ENCODE results near the gene XIRP1. TPM values are rescaled to one million over a fixed set of nuclear protein-coding genes. Genes with fewer than 3 reads are reported as not detected.

The XIRP1 gene
- total and polyA plus RNA-seq, 2 donors (not counting 1 experiment from before 2014, with no cell fraction given), result 0.05 TPM; not detected in 1

- no peaks in the 10 kb centered on the region for H3K79me2 ChIP-seq (ENCODE audit: control insufficient read depth, insufficient read depth, low read length)
- TF ChIP-seq EZH2 (IDR thresholded peaks at IDR 0.05; ENCODE audit: low read length, missing control alignments), result no peak
- TF ChIP-seq CTCF (conservative IDR thresholded peaks at IDR 0.05 in 1 of 2, IDR thresholded peaks at IDR 0.05 in 1 of 2; ENCODE audit: low read depth in 1 of 2, low read length in 2 of 2), result no peak
- peaks cover 7% of the 10 kb centered on the region for H3K27me3 ChIP-seq (ENCODE audit: control insufficient read depth, insufficient read depth, low read length)
- no peaks in the 10 kb centered on the region for H3K9me3 ChIP-seq (ENCODE audit: control insufficient read depth, insufficient read depth, low read depth, low read length)
- no peak overlapping the region for H2AFZ ChIP-seq (ENCODE audit: low read length)
- H3K4me3 ChIP-seq (replicated peaks in 1 of 4; ENCODE audit: control extremely low read depth in 1 of 4, insufficient read depth in 1 of 4, low read depth in 3 of 4, low read length in 4 of 4), result no peak overlapping the region
- DNase-seq (ENCODE audit: low read depth in 2 of 2), result no peak
- no peaks in the 10 kb centered on the region for H4K20me1 ChIP-seq (ENCODE audit: control insufficient read depth, extremely low read depth, insufficient read depth, low read length)
- no peak overlapping the region for H3K9ac ChIP-seq (ENCODE audit: insufficient read depth, low read length)
- no peaks in the 10 kb centered on the region for H3K4me1 ChIP-seq (ENCODE audit: control insufficient read depth, extremely low read depth, insufficient read depth, low read length)
- H3K36me3 ChIP-seq (ENCODE audit: control insufficient read depth, insufficient read depth, low read length), result no peaks in the 10 kb centered on the region
- H3K4me2 ChIP-seq (ENCODE audit: extremely low read depth, insufficient read depth, low read length), result no peak overlapping the region
- no peak overlapping the region for H3K27ac ChIP-seq (ENCODE audit: insufficient read depth, low read length)
Measured at GRCh38 chr3:39237027-39237426, 44.6 kb upstream of the XIRP1 start.

- Histone ChIP-seq H3K27me3 (ENCODE audit: control insufficient read depth, insufficient read depth, low read length) (peaks cover 4% of the 10 kb centered on the region), H3K36me3 (ENCODE audit: control insufficient read depth, insufficient read depth, low read length) (no peaks in the 10 kb centered on the region), H3K4me2 (ENCODE audit: extremely low read depth, insufficient read depth, low read length) (no peak overlapping the region), H3K9me3 (ENCODE audit: control insufficient read depth, insufficient read depth, low read depth, low read length) (no peaks in the 10 kb centered on the region), H3K4me1 (ENCODE audit: control insufficient read depth, extremely low read depth, insufficient read depth, low read length) (no peaks in the 10 kb centered on the region), H4K20me1 (ENCODE audit: control insufficient read depth, extremely low read depth, insufficient read depth, low read length) (no peaks in the 10 kb centered on the region), H2AFZ (ENCODE audit: low read length) (no peak overlapping the region), H3K79me2 (ENCODE audit: control insufficient read depth, insufficient read depth, low read length) (no peaks in the 10 kb centered on the region), H3K9ac (ENCODE audit: insufficient read depth, low read length) (no peak overlapping the region), H3K27ac (ENCODE audit: insufficient read depth, low read length) (no peak overlapping the region), H3K4me3 (replicated peaks in 1 of 4; ENCODE audit: control extremely low read depth in 1 of 4, insufficient read depth in 1 of 4, low read depth in 3 of 4, low read length in 4 of 4) (no peak overlapping the region)
- DNase-seq (ENCODE audit: low read depth in 2 of 2), result no peak
- TF ChIP-seq CTCF (conservative IDR thresholded peaks at IDR 0.05 in 1 of 2, IDR thresholded peaks at IDR 0.05 in 1 of 2; ENCODE audit: low read depth in 1 of 2, low read length in 2 of 2) (no peak), EZH2 (IDR thresholded peaks at IDR 0.05; ENCODE audit: low read length, missing control alignments) (no peak)
Measured at GRCh38 chr3:39234651-39235050, 42.3 kb upstream of the XIRP1 start.

- H3K27me3 ChIP-seq (ENCODE audit: control insufficient read depth, insufficient read depth, low read length), result no peaks in the 10 kb centered on the region
- H3K4me1 ChIP-seq (ENCODE audit: control insufficient read depth, extremely low read depth, insufficient read depth, low read length), result no peaks in the 10 kb centered on the region
- no peaks in the 10 kb centered on the region for H4K20me1 ChIP-seq (ENCODE audit: control insufficient read depth, extremely low read depth, insufficient read depth, low read length)
- TF ChIP-seq EZH2 (IDR thresholded peaks at IDR 0.05; ENCODE audit: low read length, missing control alignments), result no peak
- TF ChIP-seq CTCF (conservative IDR thresholded peaks at IDR 0.05 in 1 of 2, IDR thresholded peaks at IDR 0.05 in 1 of 2; ENCODE audit: low read depth in 1 of 2, low read length in 2 of 2), result no peak
- H2AFZ ChIP-seq (ENCODE audit: low read length), result no peak overlapping the region
- H3K9ac ChIP-seq (ENCODE audit: insufficient read depth, low read length), result no peak overlapping the region
- no peaks in the 10 kb centered on the region for H3K79me2 ChIP-seq (ENCODE audit: control insufficient read depth, insufficient read depth, low read length)
- H3K27ac ChIP-seq (ENCODE audit: insufficient read depth, low read length), result no peak overlapping the region
- no peaks in the 10 kb centered on the region for H3K9me3 ChIP-seq (ENCODE audit: control insufficient read depth, insufficient read depth, low read depth, low read length)
- H3K36me3 ChIP-seq (ENCODE audit: control insufficient read depth, insufficient read depth, low read length), result no peaks in the 10 kb centered on the region
- no peak for DNase-seq (ENCODE audit: low read depth in 2 of 2)
- H3K4me3 ChIP-seq (replicated peaks in 1 of 4; ENCODE audit: control extremely low read depth in 1 of 4, insufficient read depth in 1 of 4, low read depth in 3 of 4, low read length in 4 of 4), result no peak overlapping the region
- H3K4me2 ChIP-seq (ENCODE audit: extremely low read depth, insufficient read depth, low read length), result no peak overlapping the region
Measured at GRCh38 chr3:39232859-39233258, 40.5 kb upstream of the XIRP1 start.

Data from fibroblast of lung (primary cell).